Activated naive CD8-positive, alpha-beta T cell treated with anti-CD3 and anti-CD28 coated beads, Interleukin-2, amount 50 U/mL, for 24 hours (primary cell): ENCODE results near the gene B3GALT4.

Experiments
- ATAC-seq: fragments of 150-1000 bp; cut with Tn5 transposase; one replicate; pipeline ENCODE4 v1.10.0; 2021
- DNase-seq: peaks from one replicate; pipeline ENCODE4 v3.0.0; 2021
- H3K27ac Mint-ChIP-seq: one replicate; pipeline ENCODE4 v1.8.0; 2021; ENCODE audit warnings: mild to moderate bottlenecking, mixed read lengths
- H3K27me3 Mint-ChIP-seq: one replicate; pipeline ENCODE4 v1.8.0; 2021; ENCODE audit warnings: mixed read lengths
- H3K36me3 Mint-ChIP-seq: one replicate; pipeline ENCODE4 v1.8.0; 2021; ENCODE audit warnings: low read depth, mixed read lengths
- H3K4me1 Mint-ChIP-seq: one replicate; pipeline ENCODE4 v1.8.0; 2021; ENCODE audit warnings: mixed read lengths
- H3K4me3 Mint-ChIP-seq: one replicate; pipeline ENCODE4 v1.8.0; 2021; ENCODE audit warnings: mild to moderate bottlenecking, moderate library complexity, mixed read lengths
- H3K9me3 Mint-ChIP-seq: one replicate; pipeline ENCODE4 v1.8.0; 2021; ENCODE audit warnings: mixed read lengths

B3GALT4 gene

GRCh38 chr6:33292996-33293682, 16.2 kb downstream of the B3GALT4 start:
- peaks cover 26% of the 10 kb centered on the region for H3K36me3 Mint-ChIP-seq
- DNase-seq (no peak), ATAC-seq (no peak)
- peaks cover 38% of the 10 kb centered on the region for H3K4me1 Mint-ChIP-seq
- H3K27ac Mint-ChIP-seq: no peak overlapping the region
- no peaks in the 10 kb centered on the region for H3K9me3 Mint-ChIP-seq
- no peaks in the 10 kb centered on the region for H3K27me3 Mint-ChIP-seq
- no peak overlapping the region for H3K4me3 Mint-ChIP-seq

GRCh38 chr6:33294086-33294823, 17.3 kb downstream of the B3GALT4 start:
- DNase-seq (no peak), ATAC-seq (no peak)
- H3K4me3 Mint-ChIP-seq: no peak overlapping the region
- H3K36me3 Mint-ChIP-seq: peaks cover 25% of the 10 kb centered on the region
- H3K4me1 Mint-ChIP-seq: peaks cover 36% of the 10 kb centered on the region
- H3K27me3 Mint-ChIP-seq: no peaks in the 10 kb centered on the region
- H3K9me3 Mint-ChIP-seq: no peaks in the 10 kb centered on the region
- H3K27ac Mint-ChIP-seq: no peak overlapping the region

DNA sequence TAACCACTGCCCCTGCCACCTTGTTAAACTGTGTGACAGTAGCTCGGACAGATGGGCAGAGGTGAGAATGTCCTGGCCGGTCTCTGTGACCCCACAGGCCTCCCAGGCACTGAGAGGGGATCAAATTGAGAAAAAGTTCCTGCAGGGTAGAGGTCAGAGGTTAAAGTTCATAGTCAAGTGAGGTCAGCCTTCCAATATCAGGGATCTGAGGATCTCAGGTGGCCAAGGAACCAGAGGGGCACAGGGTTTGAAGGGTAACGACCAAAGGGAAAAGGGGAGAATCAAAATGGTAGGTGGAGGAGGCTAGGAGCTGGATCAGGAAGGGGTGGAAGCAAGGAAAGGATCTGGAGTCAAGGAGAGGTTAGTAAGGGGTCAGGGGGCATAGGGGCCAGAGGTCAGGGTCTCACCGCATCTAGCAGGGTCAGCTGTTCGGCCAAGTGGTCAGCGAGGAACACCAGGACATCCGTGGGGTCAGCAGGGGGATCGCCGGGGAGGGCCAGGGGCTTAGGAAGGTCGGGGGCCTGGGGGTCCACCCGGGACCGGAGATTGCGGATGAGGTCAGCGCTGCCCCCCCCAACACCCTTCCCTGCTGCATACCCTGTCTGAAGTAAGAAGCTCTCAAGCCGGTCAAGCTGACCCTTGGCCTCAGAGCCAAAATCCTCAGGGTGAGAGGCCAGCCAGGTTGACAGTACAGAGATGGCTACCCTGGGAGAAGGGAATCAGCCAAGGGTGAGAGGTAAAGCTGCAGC, 18.9 kb downstream of the B3GALT4 start:
- H3K36me3 Mint-ChIP-seq: peaks cover 22% of the 10 kb centered on the region
- H3K27ac Mint-ChIP-seq: peak overlapping the region; percentile 10
- H3K4me1 Mint-ChIP-seq: peaks cover 37% of the 10 kb centered on the region

GRCh38 chr6:33296797-33297405, 20.0 kb downstream of the B3GALT4 start:
- Mint-ChIP-seq H3K4me3 (peak overlapping the region; percentile 93), H3K36me3 (peaks cover 24% of the 10 kb centered on the region), H3K4me1 (peaks cover 36% of the 10 kb centered on the region), H3K27ac (peak overlapping the region; percentile 59), H3K27me3 (no peaks in the 10 kb centered on the region), H3K9me3 (no peaks in the 10 kb centered on the region)
- no peak for ATAC-seq
- no peak for DNase-seq

More for the DNA sequence above, 18.9 kb downstream of the B3GALT4 start:
- no peaks in the 10 kb centered on the region for H3K9me3 Mint-ChIP-seq
- no peaks in the 10 kb centered on the region for H3K27me3 Mint-ChIP-seq
- ATAC-seq (no peak), DNase-seq (no peak)
- peak overlapping the region; percentile 25 for H3K4me3 Mint-ChIP-seq

GRCh38 chr6:33297406-33297955, 20.6 kb downstream of the B3GALT4 start:
- H3K4me1 Mint-ChIP-seq: peaks cover 34% of the 10 kb centered on the region
- H3K4me3 Mint-ChIP-seq: peak overlapping the region; percentile 93
- ATAC-seq: no peak
- peaks cover 30% of the 10 kb centered on the region for H3K36me3 Mint-ChIP-seq
- no peak for DNase-seq
- H3K27ac Mint-ChIP-seq: peak overlapping the region; percentile 59
- no peaks in the 10 kb centered on the region for H3K9me3 Mint-ChIP-seq
- H3K27me3 Mint-ChIP-seq: no peaks in the 10 kb centered on the region

DNA sequence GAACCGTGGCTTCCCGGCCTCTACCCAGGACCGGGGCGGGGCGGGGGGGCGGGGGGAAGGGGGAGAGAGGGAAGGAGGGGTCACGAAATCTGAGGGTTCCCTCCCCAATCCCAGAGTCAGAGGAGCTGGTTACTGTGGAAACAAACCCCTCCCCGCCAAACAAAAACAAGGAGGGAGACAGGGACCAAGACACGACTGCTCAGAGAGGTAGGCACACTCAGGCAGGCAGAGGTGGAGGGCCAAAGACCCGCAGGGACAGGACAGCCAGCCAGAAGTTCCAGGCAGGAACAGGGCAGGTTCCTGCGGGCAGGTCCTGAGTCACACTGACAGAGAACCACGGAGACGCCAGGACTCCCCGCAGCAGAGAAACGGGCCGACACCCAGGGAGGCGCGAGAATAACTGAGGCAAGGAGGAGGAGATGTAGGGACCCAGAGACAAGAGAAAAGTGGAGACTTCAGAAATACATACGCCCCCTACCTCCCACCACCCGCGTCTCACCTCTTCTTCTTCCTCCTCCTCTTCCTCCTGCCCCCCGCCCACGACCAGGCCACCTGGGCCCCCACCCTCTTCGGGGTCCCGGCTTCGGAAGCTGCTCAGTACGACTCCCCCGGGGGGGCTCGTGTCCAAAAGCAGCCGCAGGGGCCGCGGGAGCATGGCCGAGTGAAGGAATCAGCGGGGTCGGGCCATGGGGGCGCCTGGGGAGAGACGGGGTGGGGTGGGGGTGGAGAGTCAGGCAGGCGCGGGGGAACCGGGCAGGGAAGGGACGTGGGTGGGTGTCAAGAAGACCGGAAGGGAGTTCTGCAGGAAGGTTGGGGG, 21.2 kb downstream of the B3GALT4 start:
- peak; percentile 66 for DNase-seq
- H3K4me3 Mint-ChIP-seq: peak overlapping the region; percentile 93
- peaks cover 29% of the 10 kb centered on the region for H3K36me3 Mint-ChIP-seq

DNA sequence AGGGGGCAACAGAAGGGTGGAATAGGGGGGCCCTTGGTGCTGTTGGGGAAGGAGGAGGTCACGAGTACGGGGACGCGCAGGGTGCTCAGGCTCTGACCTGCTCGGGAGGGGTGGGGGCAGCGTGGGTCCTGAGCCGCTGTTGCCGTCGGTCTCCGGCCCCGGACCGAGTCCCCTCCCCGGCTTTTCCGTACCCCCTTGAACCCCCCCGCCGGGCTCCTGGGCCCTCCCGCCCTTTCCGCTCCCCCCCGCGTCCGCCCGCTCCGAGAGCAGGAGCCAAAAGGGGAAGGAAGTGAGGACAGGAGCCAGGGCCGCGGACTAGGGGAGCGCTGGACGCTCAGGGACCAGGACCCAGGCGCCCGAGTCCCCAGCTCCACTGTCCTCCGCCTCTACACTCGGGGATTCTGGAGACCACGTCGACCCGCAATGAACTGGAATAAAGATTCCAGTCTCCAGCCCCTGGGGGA, 21.9 kb downstream of the B3GALT4 start, which contains the start of gene RGL2:
Gene RGL2, minus strand, starts transcription at position 170 of the 464 bp plus-strand sequence. CDS start 332 bp downstream, outside the sequence.
- Mint-ChIP-seq H3K4me1 (peaks cover 36% of the 10 kb centered on the region), H3K9me3 (no peaks in the 10 kb centered on the region), H3K27me3 (no peaks in the 10 kb centered on the region), H3K36me3 (peaks cover 34% of the 10 kb centered on the region), H3K27ac (peak within 1 kb of the TSS; percentile 98), H3K4me3 (peak within 1 kb of the TSS; percentile 93)
- ATAC-seq (peak; percentile 21), DNase-seq (peak; percentile 69)

More for the DNA sequence above, 21.2 kb downstream of the B3GALT4 start:
- H3K4me1 Mint-ChIP-seq: peaks cover 33% of the 10 kb centered on the region
- H3K27me3 Mint-ChIP-seq: no peaks in the 10 kb centered on the region
- peak; percentile 44 for ATAC-seq
- H3K27ac Mint-ChIP-seq: peak overlapping the region; percentile 98
- no peaks in the 10 kb centered on the region for H3K9me3 Mint-ChIP-seq

- Mint-ChIP-seq H3K36me3 (peaks cover 35% of the 10 kb centered on the region), H3K27ac (peak overlapping the region; percentile 98), H3K4me1 (peaks cover 40% of the 10 kb centered on the region), H3K4me3 (peak overlapping the region; percentile 93), H3K9me3 (no peaks in the 10 kb centered on the region), H3K27me3 (no peaks in the 10 kb centered on the region)
- ATAC-seq (peak; percentile 86), DNase-seq (peak; percentile 96)
Measured at GRCh38 chr6:33299237-33299944, 22.5 kb downstream of the B3GALT4 start.

GRCh38 chr6:33301877-33302276, 25.0 kb downstream of the B3GALT4 start:
- H3K4me3 Mint-ChIP-seq: peak overlapping the region; percentile 3
- no peaks in the 10 kb centered on the region for H3K27me3 Mint-ChIP-seq
- DNase-seq (no peak), ATAC-seq (no peak)
- H3K36me3 Mint-ChIP-seq: peaks cover 47% of the 10 kb centered on the region
- H3K9me3 Mint-ChIP-seq: no peaks in the 10 kb centered on the region
- H3K27ac Mint-ChIP-seq: no peak overlapping the region
- peaks cover 54% of the 10 kb centered on the region for H3K4me1 Mint-ChIP-seq

- Mint-ChIP-seq H3K4me1 (peaks cover 58% of the 10 kb centered on the region), H3K9me3 (no peaks in the 10 kb centered on the region), H3K4me3 (no peak overlapping the region), H3K36me3 (peaks cover 55% of the 10 kb centered on the region), H3K27ac (peak overlapping the region; percentile 87), H3K27me3 (no peaks in the 10 kb centered on the region)
- ATAC-seq (no peak), DNase-seq (no peak)
Measured at GRCh38 chr6:33304216-33304615, 27.3 kb downstream of the B3GALT4 start.

DNA sequence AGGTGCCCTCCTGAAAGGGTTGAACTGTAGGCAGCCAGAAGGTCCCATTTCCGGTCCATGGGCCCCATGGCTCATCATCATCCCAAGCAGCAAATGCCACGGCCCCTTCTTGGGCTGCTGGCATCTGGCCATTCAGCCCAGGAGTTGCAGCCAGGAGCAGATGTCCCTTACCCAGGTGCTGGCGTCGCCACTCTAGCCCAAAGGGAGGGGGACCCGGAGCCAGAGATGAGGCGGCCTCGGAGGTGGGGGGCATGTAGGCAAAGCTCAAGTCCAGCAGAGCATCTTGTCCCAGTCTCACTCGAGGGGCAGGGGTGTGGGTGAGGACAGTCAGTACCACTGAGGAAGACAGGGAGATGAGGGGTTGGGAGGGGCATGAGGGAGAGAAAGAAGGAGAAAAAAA, 28.1 kb downstream of the B3GALT4 start:
- no peak overlapping the region for H3K4me3 Mint-ChIP-seq
- ATAC-seq (no peak), DNase-seq (no peak)
- no peaks in the 10 kb centered on the region for H3K27me3 Mint-ChIP-seq
- H3K4me1 Mint-ChIP-seq: peaks cover 51% of the 10 kb centered on the region
- H3K36me3 Mint-ChIP-seq: peaks cover 51% of the 10 kb centered on the region
- peak overlapping the region; percentile 52 for H3K27ac Mint-ChIP-seq
- no peaks in the 10 kb centered on the region for H3K9me3 Mint-ChIP-seq

DNA sequence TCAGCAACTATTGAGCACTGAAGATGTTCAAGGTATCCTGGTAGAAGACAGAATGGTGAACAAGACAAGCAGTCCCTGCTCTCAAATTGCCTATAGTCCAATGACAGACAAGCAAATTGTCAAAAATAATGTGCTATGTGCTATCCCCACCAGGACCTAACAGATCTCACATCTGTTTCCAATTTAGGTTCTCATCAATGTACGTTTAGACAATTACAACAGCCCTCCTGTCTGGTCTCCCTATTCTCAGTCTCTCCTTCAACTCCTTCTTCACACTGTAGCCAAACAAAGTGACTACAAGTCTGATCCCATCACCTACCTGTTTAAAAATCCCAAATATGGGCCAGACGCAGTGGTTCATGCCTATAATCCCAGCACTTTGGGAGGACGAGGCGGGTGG, 29.4 kb downstream of the B3GALT4 start:
- peak overlapping the region; percentile 52 for H3K27ac Mint-ChIP-seq
- ATAC-seq: no peak
- H3K36me3 Mint-ChIP-seq: peaks cover 51% of the 10 kb centered on the region
- H3K9me3 Mint-ChIP-seq: no peaks in the 10 kb centered on the region
- no peak for DNase-seq
- H3K4me1 Mint-ChIP-seq: peaks cover 46% of the 10 kb centered on the region
- no peak overlapping the region for H3K4me3 Mint-ChIP-seq
- H3K27me3 Mint-ChIP-seq: no peaks in the 10 kb centered on the region
